ENCODE results near the gene DYNC1LI1.

The DYNC1LI1 gene

DNA sequence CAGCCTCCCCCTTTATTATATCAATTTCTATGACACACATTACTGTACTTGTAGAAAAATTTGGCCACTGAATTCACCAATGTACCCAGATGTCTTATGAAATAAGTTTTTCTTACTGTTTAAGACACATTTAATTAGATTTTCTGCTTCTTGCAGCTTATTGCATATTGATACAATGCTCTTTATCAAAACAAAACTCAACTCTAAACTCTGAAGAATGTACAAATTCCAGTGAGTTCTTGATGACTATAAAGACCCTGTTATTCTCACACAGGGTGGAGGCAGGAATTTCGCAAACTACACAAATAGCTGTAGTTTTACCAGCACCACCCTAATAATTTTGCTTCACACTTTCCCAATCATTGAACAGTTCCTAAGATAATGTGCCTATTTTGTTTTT is 90.1 kb downstream of the DYNC1LI1 start:
- Mint-ChIP-seq H3K27ac (no peak overlapping the region), H3K36me3 (ENCODE audit: low read depth) (peaks cover 57% of the 10 kb centered on the region)

More for the DNA sequence above, 90.1 kb downstream of the DYNC1LI1 start:
- Mint-ChIP-seq H3K9me3 (peaks cover 5% of the 10 kb centered on the region), H3K27me3 (no peaks in the 10 kb centered on the region), H3K4me3 (no peak overlapping the region), H3K4me1 (peaks cover 39% of the 10 kb centered on the region)
- DNase-seq (no peak), ATAC-seq (no peak)

Data from activated naive CD8-positive, alpha-beta T cell treated with anti-CD3 and anti-CD28 coated beads, Interleukin-2, amount 50 U/mL, for 24 hours (primary cell).